Measurements from ENCODE around the gene PRSS50.
"Not testable (repeated sequence)": the region's sequence is repeated elsewhere in the genome, so short reads cannot be mapped to it uniquely, and the experiment has no call there.

PRSS50 gene, protein sequence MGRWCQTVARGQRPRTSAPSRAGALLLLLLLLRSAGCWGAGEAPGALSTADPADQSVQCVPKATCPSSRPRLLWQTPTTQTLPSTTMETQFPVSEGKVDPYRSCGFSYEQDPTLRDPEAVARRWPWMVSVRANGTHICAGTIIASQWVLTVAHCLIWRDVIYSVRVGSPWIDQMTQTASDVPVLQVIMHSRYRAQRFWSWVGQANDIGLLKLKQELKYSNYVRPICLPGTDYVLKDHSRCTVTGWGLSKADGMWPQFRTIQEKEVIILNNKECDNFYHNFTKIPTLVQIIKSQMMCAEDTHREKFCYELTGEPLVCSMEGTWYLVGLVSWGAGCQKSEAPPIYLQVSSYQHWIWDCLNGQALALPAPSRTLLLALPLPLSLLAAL

DNA sequence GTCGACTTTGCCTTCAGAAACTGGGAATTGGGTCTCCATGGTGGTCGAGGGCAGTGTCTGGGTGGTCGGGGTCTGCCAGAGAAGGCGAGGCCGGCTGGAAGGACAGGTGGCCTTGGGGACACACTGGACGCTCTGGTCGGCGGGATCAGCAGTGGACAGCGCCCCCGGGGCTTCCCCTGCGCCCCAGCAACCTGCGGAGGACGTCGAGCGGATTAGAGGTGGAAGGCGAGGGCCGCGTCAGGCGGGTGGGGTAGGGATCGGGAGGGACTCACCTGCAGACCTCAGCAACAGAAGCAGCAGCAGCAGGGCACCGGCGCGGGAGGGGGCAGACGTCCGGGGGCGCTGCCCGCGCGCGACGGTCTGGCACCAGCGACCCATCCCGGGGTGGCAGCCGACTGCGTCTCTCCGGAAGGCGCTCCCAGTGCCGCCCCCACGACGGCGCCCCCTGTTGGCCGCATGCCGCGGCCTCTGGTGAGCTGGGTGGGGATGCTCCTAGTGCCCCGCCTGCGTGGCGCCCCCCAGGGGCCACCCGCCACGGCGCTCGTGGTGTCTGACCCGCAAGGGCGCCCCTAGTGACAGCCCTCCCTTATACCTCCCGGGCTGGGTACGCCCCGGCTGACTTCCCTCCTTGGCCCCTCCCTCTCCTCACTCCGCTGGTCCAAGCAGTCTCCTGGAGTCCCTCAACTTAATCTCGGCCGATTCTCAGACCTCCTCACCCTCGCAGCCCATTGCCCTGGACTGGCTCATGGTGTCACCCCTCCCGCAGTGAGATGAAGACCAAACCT, at the start of gene PRSS50:
PRSS50 (minus strand) TSS at position 423 of the 785 bp plus-strand sequence; CDS start at position 378, 45 bp downstream.
- DNase-seq (ENCODE audit: low read depth in 2 of 2), result no peak

DNA sequence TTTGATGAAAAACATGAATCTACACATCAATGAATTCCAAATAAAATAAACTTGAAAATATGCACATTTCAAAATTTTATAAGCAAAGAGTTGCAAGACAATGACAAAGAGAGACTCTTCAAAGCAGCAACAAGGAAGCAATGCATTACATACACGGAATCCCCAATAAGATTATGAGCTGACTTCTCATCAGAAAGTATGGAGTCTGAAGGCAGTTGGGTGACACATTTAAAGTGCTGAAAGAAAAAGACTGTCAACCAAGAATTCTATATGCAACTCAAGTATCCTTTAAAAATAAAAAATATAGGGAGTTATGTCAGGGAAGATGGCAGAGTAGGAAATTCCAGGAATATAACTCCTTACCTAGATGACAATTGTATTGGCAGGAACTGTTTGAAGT, 46.5 kb upstream of the PRSS50 start:
- DNase-seq (ENCODE audit: low read depth in 2 of 2), result no peak

DNA sequence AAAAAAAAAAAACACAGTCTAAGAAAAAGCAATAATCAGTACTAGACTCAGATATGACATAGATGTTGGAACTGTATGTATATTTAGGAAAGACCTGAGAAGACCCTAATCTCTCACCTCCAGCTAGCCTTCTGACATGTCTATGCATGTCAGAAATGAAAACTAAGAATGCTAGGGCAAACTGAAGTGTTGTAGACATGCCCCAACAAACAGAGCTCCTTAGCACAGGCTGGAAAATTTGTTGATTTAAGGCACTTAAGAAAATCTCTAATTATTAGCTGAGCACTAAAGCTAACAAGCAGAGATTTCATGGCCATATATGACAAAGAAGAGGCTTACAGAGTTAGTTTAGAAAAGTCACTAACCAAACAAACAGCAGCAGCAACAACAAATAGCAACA, 45.5 kb upstream of the PRSS50 start:
- DNase-seq (ENCODE audit: low read depth in 2 of 2), result no peak

DNA sequence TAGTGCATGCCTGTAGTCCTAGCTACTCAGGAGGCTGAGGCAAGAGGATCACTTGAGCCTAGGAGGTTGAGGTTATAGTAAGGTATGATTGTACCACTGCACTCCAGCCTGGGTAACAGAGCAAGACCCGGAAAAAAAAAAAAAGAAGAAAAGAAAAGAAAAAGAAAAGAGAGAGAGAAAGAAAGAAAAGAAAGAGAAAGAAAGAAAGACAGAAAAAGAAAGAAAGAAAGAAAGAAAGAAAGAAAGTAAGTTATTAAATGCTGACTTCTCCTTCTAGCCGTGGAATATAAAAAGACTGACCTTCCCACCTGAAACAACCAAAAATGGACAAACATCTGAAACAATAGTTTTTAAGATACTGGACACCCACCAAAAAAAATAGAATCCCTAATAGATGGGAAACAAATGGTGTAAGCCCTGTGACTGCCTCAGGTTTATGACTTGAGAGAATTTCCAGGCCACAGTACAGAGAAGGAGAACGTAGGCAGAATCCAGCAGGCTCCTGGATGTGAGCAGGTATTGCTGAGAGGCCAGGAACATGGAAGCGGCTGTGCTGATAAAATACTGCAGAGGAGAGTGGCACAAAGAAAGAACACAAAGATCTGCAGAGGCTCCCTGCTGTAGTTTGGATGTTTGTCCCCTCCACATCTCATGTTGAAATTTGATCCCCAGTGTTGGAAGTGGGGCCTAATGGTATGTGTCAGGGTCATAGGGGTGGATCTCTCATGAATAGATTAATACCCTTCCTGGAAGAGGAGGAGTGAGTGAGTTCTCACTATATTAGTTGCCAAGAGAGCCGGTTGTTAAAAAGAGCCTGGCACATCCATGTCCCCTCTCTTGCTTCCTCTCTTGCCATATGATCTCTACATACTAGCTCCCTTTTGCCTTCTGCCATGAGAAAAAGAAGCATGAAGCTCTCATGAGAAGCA, 41.8 kb upstream of the PRSS50 start:
- no peak for DNase-seq (ENCODE audit: low read depth in 2 of 2)

DNA sequence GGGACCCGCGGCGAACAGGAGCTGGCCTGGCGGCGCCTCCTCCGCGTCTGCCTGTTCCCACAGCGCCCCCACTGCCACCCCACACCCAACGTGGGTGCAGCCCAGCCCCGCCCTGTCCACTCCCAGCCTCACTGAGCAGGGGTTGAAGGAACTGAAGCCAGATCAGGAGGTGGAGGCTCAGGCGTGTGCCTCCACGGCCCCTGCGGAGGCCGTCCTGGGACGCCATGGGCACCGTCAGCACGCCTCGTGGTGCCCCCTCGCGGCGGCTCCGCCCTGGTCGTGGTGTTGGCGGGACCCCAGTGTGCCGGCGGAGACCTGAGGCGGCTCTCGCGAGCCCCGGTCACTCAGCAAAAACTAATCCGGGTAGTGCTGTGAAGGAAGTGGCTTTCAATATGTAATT, 39.0 kb upstream of the PRSS50 start:
- no peak for DNase-seq (ENCODE audit: low read depth in 2 of 2)

DNA sequence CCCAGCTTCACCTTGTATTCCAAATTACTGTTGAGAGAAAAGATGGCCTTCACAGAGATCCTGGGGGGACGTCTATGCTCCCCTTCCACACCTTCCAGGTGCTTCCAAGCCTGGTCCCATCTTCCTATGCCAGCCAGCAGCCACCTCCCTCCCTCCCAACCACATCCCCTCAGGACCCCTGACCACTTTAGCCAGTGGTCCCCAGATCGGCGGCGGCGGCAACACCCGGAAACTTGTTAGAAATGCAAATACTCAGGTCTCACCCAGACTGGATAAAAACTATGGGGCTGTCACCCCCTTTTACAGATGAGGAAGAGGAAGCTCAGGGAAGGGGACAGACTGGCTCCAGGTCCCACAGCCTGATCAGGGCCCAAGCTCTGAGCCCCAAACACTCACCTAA, 38.0 kb upstream of the PRSS50 start:
- no peak for DNase-seq (ENCODE audit: low read depth in 2 of 2)

DNA sequence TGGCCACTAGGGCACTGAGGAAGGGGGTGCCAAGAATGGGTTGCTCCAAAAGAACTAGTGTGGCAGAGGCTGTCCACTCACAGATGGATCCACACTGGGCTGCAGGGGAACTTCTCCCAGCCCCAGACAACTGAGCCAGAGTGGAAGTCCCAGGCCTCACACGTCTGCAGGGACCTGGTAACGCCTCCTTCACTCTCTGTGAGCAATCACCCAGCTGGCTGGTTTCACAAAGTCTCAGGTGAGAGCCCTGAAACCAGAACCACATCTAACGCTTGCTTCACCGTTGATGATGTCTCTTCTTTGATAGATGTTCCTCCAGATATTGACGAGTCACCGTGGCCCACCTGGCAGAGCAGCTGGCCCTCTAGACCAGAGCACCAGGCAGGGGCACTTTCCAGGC, 35.5 kb upstream of the PRSS50 start:
- not testable (repeated sequence) for DNase-seq (ENCODE audit: low read depth in 2 of 2)

DNA sequence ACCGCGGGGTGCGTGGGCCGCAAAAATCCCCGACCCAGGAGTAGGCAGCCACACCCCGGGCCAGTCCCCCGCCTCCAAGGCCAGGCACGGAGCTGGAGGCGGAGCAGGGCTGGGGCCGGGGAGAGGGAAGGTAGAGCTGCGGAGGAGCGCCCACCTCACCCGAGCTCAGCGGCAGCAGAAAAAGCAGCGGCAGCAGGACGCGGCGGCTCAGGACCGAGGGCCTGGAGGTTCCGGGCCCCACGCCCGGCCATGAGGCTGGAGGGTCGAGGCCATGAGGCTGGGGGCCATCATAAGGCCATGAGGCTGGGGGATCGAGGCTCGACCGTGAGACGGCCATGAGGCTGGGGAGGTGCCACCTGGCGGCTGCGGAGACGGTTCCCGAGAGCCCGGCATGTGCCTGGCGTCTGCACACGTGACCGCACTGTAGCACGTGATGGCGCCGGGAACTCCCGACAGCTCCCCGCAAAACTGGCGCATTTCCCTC, 32.9 kb upstream of the PRSS50 start:
- DNase-seq (ENCODE audit: low read depth in 2 of 2), result no peak

DNA sequence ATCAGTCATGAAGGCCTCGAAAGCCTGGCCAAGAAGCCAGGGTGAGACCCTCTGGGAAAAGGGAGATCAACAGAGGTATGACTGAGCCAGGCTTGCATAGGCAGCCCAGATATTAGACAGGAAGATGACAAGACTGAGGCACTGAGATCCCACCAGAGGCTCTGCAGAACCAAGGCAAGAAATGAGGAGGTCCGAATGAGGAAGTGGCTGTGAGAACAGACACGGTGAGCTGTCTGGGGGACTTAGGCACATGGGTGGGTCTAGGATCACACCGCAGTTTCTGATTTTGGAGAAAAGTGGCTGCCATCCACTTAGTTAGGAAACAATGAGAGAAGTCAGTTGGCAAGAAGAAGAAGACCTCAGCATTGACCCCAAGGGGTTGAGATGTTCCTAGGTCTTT, 31.5 kb upstream of the PRSS50 start:
- no peak for DNase-seq (ENCODE audit: low read depth in 2 of 2)

DNA sequence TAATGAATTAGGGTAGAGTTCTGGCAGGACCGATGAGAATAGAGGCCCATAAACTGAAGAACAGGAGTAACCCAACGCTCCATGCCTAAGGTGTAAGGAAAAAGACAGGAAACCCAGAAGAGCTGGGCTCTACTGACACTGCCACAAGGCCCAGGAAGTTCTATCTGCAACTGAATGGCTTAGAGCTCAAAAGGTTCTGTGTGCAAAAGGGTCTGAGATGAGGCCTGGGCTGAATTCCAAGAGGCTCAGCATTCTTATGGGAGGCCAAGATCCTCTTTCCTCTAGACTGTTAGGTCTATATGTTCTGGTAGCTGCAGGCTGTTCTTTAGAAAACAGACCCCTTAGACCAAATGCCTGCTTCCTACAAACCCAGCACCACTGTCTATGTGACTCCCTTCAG, 30.5 kb upstream of the PRSS50 start:
- no peak for DNase-seq (ENCODE audit: low read depth in 2 of 2)

DNA sequence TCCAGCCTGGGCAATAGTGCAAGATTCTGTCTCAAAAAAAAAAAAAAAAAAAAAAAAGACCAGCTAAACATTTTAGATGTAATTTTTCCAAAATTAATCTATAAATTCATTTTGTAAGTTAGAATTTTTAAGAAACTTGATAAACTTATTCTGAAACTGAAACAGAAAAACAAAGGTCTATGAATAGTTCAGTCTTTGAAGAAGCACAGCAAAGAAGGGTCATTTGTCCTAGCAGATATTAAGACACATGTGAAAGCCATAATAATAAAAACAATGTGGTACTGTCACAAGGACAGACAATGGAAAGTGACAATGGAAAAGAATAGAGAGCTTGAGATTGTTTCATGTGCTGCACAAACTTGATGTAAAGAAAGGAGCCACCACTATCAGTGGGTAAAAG, 29.0 kb upstream of the PRSS50 start:
- no peak for DNase-seq (ENCODE audit: low read depth in 2 of 2)

DNA sequence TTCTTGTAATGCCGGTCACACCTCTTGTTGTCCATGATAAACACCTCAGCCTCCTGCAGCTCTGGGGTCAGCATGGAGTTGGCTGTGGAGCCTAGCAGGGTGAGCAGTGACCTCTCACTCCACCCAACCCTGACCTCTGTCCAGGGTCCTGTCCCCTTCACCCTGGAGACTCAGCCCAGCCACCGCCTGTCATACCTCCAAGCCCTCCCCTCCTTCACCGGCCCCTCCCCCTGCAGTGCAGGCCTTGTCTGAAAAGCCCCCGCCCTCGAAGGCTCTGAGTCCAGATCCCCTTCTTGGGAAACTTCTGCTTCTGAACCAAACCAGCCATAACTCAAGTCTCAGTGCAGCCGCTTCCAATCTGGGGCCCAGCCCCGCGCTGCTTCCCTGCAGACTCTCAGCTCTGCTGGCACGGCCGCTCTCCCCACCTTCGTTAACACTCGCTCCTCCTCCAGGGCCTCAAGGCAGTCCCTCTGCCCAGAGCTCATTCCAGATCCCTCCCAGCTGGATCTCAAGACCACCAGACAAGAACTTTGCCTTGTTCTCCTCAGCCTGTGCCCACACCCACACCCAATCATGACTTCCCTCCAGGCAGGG, 25.4 kb upstream of the PRSS50 start:
- DNase-seq (ENCODE audit: low read depth in 2 of 2), result no peak

DNA sequence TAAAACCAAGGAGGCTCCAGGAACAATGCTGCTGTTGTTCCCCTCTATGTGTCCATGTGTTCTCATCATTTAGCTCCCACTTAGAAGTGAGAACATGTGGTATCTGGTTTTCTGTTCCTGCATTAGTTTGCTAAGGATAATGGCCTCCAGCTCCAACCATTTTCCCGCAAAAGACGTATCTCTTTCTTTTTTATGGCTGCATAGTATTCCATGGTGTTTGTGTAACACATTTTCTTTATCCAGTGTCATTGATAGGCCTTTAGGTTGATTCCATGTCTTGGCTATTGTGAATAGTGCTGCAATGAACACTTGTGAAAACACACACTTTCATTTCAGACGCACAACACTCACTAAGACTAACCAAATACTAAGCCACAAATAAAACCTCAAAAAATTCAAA, 21.9 kb upstream of the PRSS50 start:
- DNase-seq (ENCODE audit: low read depth in 2 of 2), result not testable (repeated sequence)

DNA sequence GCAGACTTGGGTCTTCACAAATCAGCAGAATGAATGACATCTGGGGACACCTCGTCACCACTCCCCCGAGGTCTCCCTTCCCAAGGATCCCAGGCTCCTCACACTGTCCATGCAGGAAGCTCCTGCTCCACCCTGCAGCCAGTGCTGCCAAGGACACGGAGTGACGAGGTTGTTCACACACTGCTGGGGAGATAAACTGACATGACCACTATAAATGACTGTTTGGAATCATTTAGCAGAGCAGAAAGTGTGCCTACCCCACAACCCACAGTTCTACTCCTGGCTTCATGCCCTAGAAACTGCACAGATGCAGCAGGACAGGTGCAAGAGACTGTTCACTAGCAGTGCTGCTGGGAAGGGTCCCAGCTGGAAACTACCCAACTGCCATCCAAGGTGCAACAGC, 19.7 kb upstream of the PRSS50 start:
- no peak for DNase-seq (ENCODE audit: low read depth in 2 of 2)

DNA sequence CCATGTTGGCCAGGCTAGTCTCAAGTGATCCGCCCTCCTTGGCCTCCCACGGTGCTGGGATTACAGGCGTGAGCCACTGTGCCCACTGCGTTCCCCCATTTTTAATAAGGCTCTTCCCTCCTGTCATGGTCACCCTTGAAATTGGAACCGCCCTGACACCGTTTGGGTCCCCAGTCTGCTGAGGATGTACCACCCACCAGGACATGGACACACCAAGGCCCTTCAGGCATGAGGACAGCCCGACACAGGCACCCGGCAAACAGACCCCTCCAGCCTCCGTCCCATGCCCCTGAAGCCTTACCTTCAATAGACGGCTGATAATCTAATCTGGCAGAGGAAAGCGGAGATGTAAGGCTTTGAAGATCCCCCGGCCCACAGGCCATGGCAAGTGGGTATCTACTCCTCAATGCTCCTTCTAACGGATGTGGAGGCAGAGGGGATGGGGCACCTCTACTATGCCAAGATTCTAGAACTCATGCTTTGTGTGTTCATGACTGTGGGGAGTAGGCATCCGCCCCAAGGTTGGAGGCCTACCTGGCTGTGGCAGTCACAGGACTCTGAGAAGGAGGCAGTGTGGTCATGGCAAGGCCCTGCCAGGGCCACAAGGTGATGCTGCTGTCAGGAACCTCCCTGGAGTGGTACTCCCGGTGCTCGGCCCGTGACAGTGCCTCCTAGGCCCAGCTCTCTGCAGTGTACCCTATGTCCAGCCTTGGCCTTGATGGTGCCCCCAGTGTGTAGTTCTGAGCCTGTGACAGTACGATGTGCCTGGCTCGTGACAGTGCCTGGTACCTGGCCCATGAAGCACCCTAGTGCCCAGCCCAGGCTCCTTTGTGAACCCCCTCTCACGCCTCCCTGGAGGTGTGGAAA, 18.6 kb upstream of the PRSS50 start:
- no peak for DNase-seq (ENCODE audit: low read depth in 2 of 2)

DNA sequence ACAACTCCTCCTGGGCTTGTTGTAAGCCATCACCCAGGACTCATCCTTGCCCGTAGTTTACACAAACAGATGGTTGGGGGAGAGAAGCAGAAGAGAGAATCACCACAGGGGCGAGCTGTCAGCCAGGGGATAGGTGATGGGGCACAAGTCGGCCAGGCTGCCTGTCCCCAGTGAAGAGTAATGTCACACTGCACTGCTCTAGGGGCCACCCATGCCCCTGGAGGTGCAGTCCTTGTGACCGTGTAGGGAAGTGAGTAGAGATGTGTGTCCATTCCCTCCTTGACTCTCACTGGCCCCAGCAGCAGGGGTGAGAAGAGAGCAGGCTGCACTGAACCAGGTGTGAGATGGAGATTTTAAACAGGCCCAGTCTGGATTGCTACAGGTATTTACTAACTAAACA, 17.1 kb upstream of the PRSS50 start:
- no peak for DNase-seq (ENCODE audit: low read depth in 2 of 2)

DNA sequence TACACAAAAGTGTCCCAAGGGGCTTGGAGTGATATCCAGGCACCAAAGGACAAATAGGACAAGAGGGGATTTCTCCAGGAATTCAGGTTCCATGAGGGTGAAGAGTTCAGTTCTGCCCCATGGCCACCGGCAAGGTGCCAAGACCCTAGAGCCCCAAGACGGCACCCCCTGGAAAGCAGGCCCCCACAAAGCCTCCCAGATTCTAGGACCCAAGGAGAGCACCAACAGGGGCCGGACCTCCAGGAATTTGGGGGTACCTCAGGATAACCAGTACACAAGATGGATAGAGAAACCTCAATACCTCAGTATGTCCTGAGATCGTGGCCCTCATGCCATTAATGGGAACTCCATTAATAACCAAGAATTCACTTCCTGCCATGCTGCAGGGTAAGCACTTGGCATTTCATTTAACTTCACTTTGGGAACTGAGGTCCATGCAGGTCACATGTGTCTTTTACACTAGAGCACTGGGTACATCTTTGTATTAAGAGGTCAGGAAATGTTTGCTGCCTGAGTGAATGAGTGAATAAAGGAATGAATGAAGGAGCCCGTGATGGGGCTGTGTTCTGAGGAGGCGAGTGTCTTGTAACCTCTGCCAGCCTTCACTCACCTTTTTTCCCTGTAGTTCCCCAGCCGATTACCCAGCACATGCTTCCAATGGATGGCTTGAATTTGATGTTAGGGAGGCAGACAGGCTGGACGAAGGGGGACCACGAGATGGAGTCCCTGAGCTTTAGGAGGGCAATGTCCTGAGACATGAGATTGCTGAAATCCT, 15.5 kb upstream of the PRSS50 start:
- DNase-seq (ENCODE audit: low read depth in 2 of 2), result no peak

DNA sequence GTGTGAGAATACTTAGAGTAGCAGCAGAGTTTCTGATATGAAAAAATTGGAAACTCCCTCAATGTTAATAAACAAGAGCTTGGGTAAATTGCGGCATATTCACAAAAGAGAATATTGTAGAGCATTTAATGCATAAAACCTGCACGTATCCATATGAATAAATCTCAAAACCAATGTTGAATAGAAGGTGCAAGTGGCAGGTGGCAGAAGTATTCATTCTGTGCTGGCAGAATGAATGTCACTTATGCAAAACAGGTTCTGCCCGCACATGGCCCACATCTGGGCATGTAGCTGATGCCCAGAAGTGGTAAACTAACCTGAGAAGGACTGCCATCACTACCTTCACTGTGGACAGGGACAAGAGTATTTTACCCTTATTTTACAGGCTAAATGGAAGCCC, 14.1 kb upstream of the PRSS50 start:
- no peak for DNase-seq (ENCODE audit: low read depth in 2 of 2)

DNA sequence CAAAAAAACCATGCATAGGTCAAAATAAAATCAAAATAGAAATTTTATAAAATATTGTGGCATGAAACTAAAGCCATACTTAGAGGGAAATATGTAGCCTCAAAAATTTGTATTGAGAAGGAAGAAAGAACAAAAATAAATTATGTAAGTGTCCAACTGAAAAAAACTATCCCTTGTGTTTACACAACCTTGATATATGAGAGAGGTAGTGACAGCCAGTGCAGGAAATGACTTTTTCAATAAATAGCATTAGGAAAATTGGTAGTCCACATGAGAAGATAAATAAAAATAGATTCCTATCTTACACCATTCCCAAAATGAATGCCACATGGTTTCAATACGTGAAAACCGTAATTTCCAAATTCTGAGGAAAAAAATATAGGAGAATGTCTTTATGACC, 13.2 kb upstream of the PRSS50 start:
- no peak for DNase-seq (ENCODE audit: low read depth in 2 of 2)

DNA sequence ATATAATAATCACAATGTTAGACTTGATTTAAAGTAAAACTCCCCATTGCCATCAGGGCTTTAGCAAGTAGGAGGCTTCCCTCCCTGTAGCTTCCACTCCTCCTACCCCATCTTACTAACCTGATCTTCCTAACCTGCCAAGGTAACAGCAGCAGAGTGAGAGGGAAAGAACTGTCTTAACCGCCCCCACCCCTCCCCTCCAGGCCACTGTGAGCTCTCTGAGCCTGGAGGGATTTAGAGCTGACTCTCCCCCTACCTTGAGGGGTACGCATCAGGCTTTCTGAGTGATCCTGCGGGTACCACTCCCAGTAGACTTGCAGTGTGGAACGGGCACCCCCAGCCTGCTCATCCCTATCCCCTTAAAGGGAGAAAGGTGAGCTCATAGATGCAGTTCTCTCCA, 11.4 kb upstream of the PRSS50 start:
- no peak for DNase-seq (ENCODE audit: low read depth in 2 of 2)

Measured in fibroblast of skin of left biceps (primary cell).